GM12878 (cell line): ENCODE results near the gene S100A12. TPM values are rescaled to one million over a fixed set of nuclear protein-coding genes. Genes with fewer than 3 reads are reported as not detected.

Experiments used
- ATAC-seq: fragments of 200-7000 bp; cut with Tn5 transposase; 3 replicates; pipeline ENCODE4 v1.9.1; 2020; ENCODE audit warnings: mild to moderate bottlenecking, moderate library complexity
- BruUV-seq: library from RNA; stranded (reverse); fragments of 400-500 nt; replicated peaks from 2 replicates; lab custom pipeline; 2021; lab: Mats Ljungman, UMichigan
- CTCF ChIA-PET: fragments of 300-600 bp; sonication (Branson Sonifier 250); formaldehyde crosslinking; extraction: SDS; loops from one replicate; lab custom pipeline; 2021; ENCODE audit warnings: inconsistent platforms; lab: Yijun Ruan, JAX
- POLR2A ChIA-PET: fragments of 350-600 bp; formaldehyde crosslinking; extraction: SDS; loops from one replicate; lab custom pipeline; 2021; ENCODE audit warnings: inconsistent platforms; lab: Charles Lee
- RAD21 ChIA-PET: fragments of 300-600 bp; sonication (Branson Sonifier 250); formaldehyde crosslinking; loops from one replicate; lab custom pipeline; 2023; ENCODE audit warnings: antibody characterized with exemption; ENCODE audit not compliant: unreplicated experiment; lab: Charles Lee
- SMC1A ChIA-PET: fragments of 300-600 bp; sonication (Branson Sonifier 250); formaldehyde crosslinking; loops from one replicate; lab custom pipeline; 2023; ENCODE audit not compliant: unreplicated experiment, uncharacterized antibody; lab: Charles Lee
- DNase-seq: peaks from one replicate; pipeline ENCODE4 v3.0.0-alpha.2; 2011; ENCODE audit warnings: low read depth, low spot score
- FAIRE-seq: peaks from 3 replicates; lab custom pipeline; 2011; peaks lifted over from hg19 to GRCh38; lab: Jason Lieb, UNC
- H2AFZ ChIP-seq: 2 replicates; pipeline ENCODE4 v1.6.0; 2011; ENCODE audit warnings: low read depth, low read length, control low read depth; ENCODE audit not compliant: control insufficient read depth
- H3K27ac ChIP-seq: 2 replicates; pipeline ENCODE4 v1.5.1; 2011; ENCODE audit warnings: control low read depth; ENCODE audit not compliant: control insufficient read depth, insufficient read depth
- H3K27me3 ChIP-seq, 2 experiments: replicated peaks in 1 of 2; 2 replicates each; pipeline versions ENCODE4 v1.6.0 to v1.6.1; 2011; ENCODE audit warnings: low read length in 1 of 2; ENCODE audit not compliant: control insufficient read depth in 2 of 2, insufficient read depth in 2 of 2
- H3K36me3 ChIP-seq, 2 experiments: 2 replicates each; pipeline ENCODE4 v1.5.1; 2011; ENCODE audit warnings: low read length in 1 of 2; ENCODE audit not compliant: control insufficient read depth in 2 of 2, insufficient read depth in 2 of 2
- H3K4me1 ChIP-seq: 2 replicates; pipeline ENCODE4 v1.6.1; 2011; ENCODE audit warnings: mild to moderate bottlenecking, low read length, moderate library complexity, mixed read lengths; ENCODE audit not compliant: control insufficient read depth, insufficient read depth
- H3K4me2 ChIP-seq: 2 replicates; pipeline ENCODE4 v1.6.0; 2011; ENCODE audit warnings: control low read depth; ENCODE audit not compliant: control insufficient read depth, insufficient read depth
- H3K4me3 ChIP-seq: fragments of 200-600 bp; sonication (generic); 2 replicates; pipeline ENCODE4 v1.5.1; 2016
- H3K79me2 ChIP-seq: 2 replicates; pipeline ENCODE4 v1.6.0; 2011; ENCODE audit warnings: low read length; ENCODE audit not compliant: control insufficient read depth, insufficient read depth
- H3K9ac ChIP-seq: 2 replicates; pipeline ENCODE4 v1.8.0; 2011; ENCODE audit warnings: low read length, control low read depth, mixed read lengths; ENCODE audit not compliant: control insufficient read depth, insufficient read depth
- H3K9me3 ChIP-seq: replicated peaks from 3 replicates; pipeline ENCODE4 v1.5.1; 2011; ENCODE audit warnings: mild to moderate bottlenecking, low read length; ENCODE audit not compliant: control insufficient read depth, insufficient read depth
- H4K20me1 ChIP-seq: 2 replicates; pipeline ENCODE4 v1.6.0; 2011; ENCODE audit not compliant: control insufficient read depth, insufficient read depth
- ATF3 ChIP-seq: IDR thresholded peaks from 2 replicates; pipeline ENCODE4 v1.6.1; 2011; ENCODE audit warnings: low read depth, mild to moderate bottlenecking, low read length, moderate library complexity, borderline replicate concordance; ENCODE audit errors: extremely low read depth
- CBFB ChIP-seq: IDR thresholded peaks from 2 replicates; pipeline ENCODE4 v1.6.1; 2016; ENCODE audit warnings: antibody characterized with exemption, low read depth
- CBX5 ChIP-seq: sonication (generic); IDR thresholded peaks from 2 replicates; pipeline ENCODE4 v1.6.1; 2016; ENCODE audit warnings: low read depth, moderate library complexity, mild to moderate bottlenecking, inconsistent platforms
- CEBPZ ChIP-seq: fragments of 150-350 bp; IDR thresholded peaks from 2 replicates; pipeline ENCODE4 v1.6.1; 2016; ENCODE audit warnings: low read depth, low read length
- CHD1 ChIP-seq: IDR thresholded peaks from 2 replicates; pipeline ENCODE4 v1.6.1; 2012; ENCODE audit warnings: low read depth, low read length, improper control_type of control experiment
- E2F8 ChIP-seq: fragments of 450-650 bp; IDR thresholded peaks from 2 replicates; pipeline ENCODE4 v1.6.1; 2018; ENCODE audit warnings: mild to moderate bottlenecking, low read depth, moderate library complexity; ENCODE audit not compliant: partially characterized antibody
- ESRRA ChIP-seq: IDR thresholded peaks from 2 replicates; pipeline ENCODE4 v1.6.1; 2012; ENCODE audit warnings: mild to moderate bottlenecking, low read length, improper control_type of control experiment
- GATAD2B ChIP-seq: fragments of 450-650 bp; conservative IDR thresholded peaks from 2 replicates; pipeline ENCODE4 v1.6.1; 2017; ENCODE audit warnings: low read depth, mild to moderate bottlenecking, moderate library complexity
- IRF4 ChIP-seq: IDR thresholded peaks from 2 replicates; pipeline ENCODE4 v1.6.1; 2011; ENCODE audit warnings: low read depth, low read length
- JUNB ChIP-seq: IDR thresholded peaks from 2 replicates; pipeline ENCODE4 v1.6.1; 2016; ENCODE audit warnings: antibody characterized with exemption, mild to moderate bottlenecking
- PML ChIP-seq: IDR thresholded peaks from 2 replicates; pipeline ENCODE4 v1.6.1; 2012; ENCODE audit warnings: low read length, inconsistent platforms
- POLR2A ChIP-seq: IDR thresholded peaks from 2 replicates; pipeline ENCODE4 v1.6.1; 2011; ENCODE audit warnings: low read depth, mild to moderate bottlenecking, low read length
- RUNX3 ChIP-seq: IDR thresholded peaks from 2 replicates; pipeline ENCODE4 v1.6.1; 2012; ENCODE audit warnings: low read length, inconsistent platforms
- SMARCA5 ChIP-seq: fragments of 450-650 bp; IDR thresholded peaks from 2 replicates; pipeline ENCODE4 v1.6.1; 2017; ENCODE audit warnings: mild to moderate bottlenecking
- STAT3 ChIP-seq: IDR thresholded peaks from 2 replicates; pipeline ENCODE4 v1.6.1; 2011; ENCODE audit warnings: low read depth, low read length, improper control_type of control experiment
- TARDBP ChIP-seq: IDR thresholded peaks from 2 replicates; pipeline ENCODE4 v1.6.1; 2016; ENCODE audit warnings: borderline replicate concordance
- YY1 ChIP-seq: IDR thresholded peaks from 2 replicates; pipeline ENCODE4 v1.6.1; 2011; ENCODE audit warnings: low read depth, mild to moderate bottlenecking, low read length
- ZBTB11 ChIP-seq: fragments of 450-650 bp; formaldehyde crosslinking; IDR thresholded peaks from 2 replicates; pipeline ENCODE4 v1.5.0; 2022; ENCODE audit warnings: mild to moderate bottlenecking, missing genetic modification characterization
- WGBS: methylation state at CpG from one replicate; pipeline ENCODE4 v1.1.6; 2016; ENCODE audit warnings: low lambda C conversion rate; ENCODE audit not compliant: insufficient replicate concordance, insufficient coverage; ENCODE audit errors: missing lambda C conversion rate; 5-methylcytosine and 5-hydroxymethylcytosine counted together
- in situ Hi-C: fragments of 300-500 bp; cut with MboI; formaldehyde crosslinking; loops from 9 replicates; pipeline ENCODE4 v1.14.3; 2018; ENCODE audit warnings: mixed read lengths
- intact Hi-C: fragments of 100-400 bp; cut with micrococcal nuclease; formaldehyde crosslinking; loops from one replicate; pipeline ENCODE4 v1.14.2; 2022; ENCODE audit not compliant: unreplicated experiment
- polyA plus RNA-seq, 11 experiments: library from polyadenylated mRNA; depleted of rRNA in 4 of 11; unstranded in 6 of 11; stranded (reverse) in 5 of 11; fragments of >200 nt; fragmentation: Nextera tagmentation in 4 of 11; fragmentation: Illumina TruSeq in 1 of 11; extraction: Ambion mirVana in 4 of 11; extraction: Trizol in 1 of 11; gene quantifications; 1 replicate in 1 of 11; 2 replicates in 10 of 11; pipeline versions ENCODE4 v1.2.1 to v1.2.3, GENCODE V29; 2011 to 2016; ENCODE audit warnings: inconsistent platforms in 2 of 11, missing spikeins in 2 of 11, low read depth in 1 of 11
- total RNA-seq, 4 experiments: library from RNA; depleted of rRNA in 3 of 4; stranded (reverse); fragments of >200 nt in 3 of 4; fragmentation: Illumina TruSeq in 1 of 4; extraction: Trizol in 1 of 4; gene quantifications; 2 replicates each; pipeline versions ENCODE4 v1.2.1 to v1.2.3, GENCODE V29; 2013 to 2021

The S100A12 gene
- total and polyA plus RNA-seq, 10 of the 15 experiments (the other 5 are each of a cell fraction or from before 2014, with no cell fraction given) = not detected

- Histone ChIP-seq H3K4me3 (no peak overlapping the region), H3K4me1 (no peaks in the 10 kb centered on the region), H3K9ac (no peak overlapping the region), H3K36me3 (no peaks in the 10 kb centered on the region)
- SMC1A ChIA-PET = no interaction called here
- intact Hi-C loops = no loop called here
- TF ChIP-seq ESRRA (no peak), E2F8 (no peak), JUNB (no peak), POLR2A (no peak), ZBTB11 (no peak), CBX5 (no peak), RUNX3 (no peak), SMARCA5 (no peak), YY1 (no peak), GATAD2B (no peak), CEBPZ (no peak), STAT3 (no peak), CBFB (no peak), TARDBP (no peak), ATF3 (no peak), PML (no peak), IRF4 (no peak), CHD1 (no peak)
- TF ChIP-seq, all 136 proteins: peak for 0
- no peaks in the 10 kb centered on the region for H3K27me3 ChIP-seq
- no peaks in the 10 kb centered on the region for H3K9me3 ChIP-seq
- POLR2A ChIA-PET = no interaction called here
- DNase-seq = no peak
- no peaks in the 10 kb centered on the region for H4K20me1 ChIP-seq
- FAIRE-seq = no peak
- no TSS peak for BruUV-seq
- H3K79me2 ChIP-seq = no peaks in the 10 kb centered on the region
- CTCF ChIA-PET = interaction anchor here (1.2 kb wide), 1 partner anchor 12 kb away, joined by 3 read pairs; no protein-coding TSS in a partner anchor
- no peak overlapping the region for H2AFZ ChIP-seq
- 35% methylated on average over 8 of the region's 8 CpGs for WGBS
- in situ Hi-C loops = no loop called here
- no peak overlapping the region for H3K4me2 ChIP-seq
- RAD21 ChIA-PET = no interaction called here
- no peak overlapping the region for H3K27ac ChIP-seq
- no peak for ATAC-seq
Measured at GRCh38 chr1:153365696-153366095, 9.7 kb downstream of the S100A12 start.
